Activated T-cell treated with anti-CD3 and anti-CD28 coated beads, Interleukin-2, amount 50 U/mL, for 48 hours (primary cell): Measurements from ENCODE around the gene STK11.

ENCODE experiments used
- DNase-seq, 2 experiments: peaks; one replicate each; pipeline ENCODE4 v3.0.0-alpha.2; 2020

STK11 gene

GRCh38 chr19:1211494-1212234 is 6.1 kb downstream of the STK11 start:
- no peak for DNase-seq

GRCh38 chr19:1213391-1214286 is 8.1 kb downstream of the STK11 start:
- peak; percentile 67 to 69 for DNase-seq

DNA sequence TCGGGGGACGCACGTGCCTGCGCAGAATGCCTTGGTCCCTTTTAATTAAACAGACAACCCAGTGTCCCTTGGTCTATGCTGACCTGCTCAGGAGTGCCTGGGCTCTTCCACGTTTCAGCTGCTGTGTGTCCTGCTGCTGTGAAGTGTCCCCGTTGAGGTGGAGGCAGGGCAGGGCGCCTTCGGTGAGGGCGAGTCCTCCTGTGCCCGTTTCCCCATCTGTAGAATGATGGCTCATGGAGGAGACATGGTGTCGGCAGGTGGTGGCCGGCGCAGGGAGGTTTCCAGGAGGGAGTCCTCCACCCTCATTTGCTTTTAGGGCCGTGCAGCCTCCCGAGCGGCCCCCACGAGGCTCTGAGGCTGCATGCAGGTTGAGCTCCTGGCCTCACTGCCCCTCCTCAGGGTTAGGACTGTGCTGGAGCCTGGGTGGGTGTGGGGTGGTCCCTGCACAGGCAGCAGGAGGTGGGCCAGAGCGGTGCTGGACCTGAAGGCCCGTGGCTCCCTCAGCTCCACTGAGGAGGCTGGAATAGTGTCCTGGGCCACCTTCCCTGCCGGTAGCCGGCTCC is 8.8 kb downstream of the STK11 start:
- DNase-seq, result no peak

- DNase-seq, result no peak
Measured at GRCh38 chr19:1214862-1215731, 9.5 kb downstream of the STK11 start.

DNA sequence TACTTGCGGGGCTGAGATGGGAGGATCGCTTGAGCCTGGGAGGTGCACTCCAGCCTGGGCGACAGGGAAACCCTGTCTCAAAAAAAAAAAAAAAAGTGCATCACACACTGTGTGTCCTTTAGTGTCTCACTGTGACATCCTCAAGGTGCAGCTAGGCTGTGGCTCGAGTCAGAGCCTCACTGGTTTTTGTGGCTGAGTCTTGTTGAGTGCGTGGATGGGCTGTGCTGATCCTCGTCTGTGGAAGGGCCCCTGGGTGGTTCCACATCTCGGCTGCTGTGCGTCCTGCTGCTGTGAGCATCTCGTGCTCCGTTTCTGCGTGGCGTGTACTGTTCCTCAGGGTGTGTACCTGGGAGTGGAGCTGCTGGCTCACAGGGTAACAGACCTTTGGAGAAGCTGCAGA is 11.2 kb downstream of the STK11 start:
- DNase-seq, result no peak

GRCh38 chr19:1217366-1217765 is 11.8 kb downstream of the STK11 start:
- no peak for DNase-seq

DNA sequence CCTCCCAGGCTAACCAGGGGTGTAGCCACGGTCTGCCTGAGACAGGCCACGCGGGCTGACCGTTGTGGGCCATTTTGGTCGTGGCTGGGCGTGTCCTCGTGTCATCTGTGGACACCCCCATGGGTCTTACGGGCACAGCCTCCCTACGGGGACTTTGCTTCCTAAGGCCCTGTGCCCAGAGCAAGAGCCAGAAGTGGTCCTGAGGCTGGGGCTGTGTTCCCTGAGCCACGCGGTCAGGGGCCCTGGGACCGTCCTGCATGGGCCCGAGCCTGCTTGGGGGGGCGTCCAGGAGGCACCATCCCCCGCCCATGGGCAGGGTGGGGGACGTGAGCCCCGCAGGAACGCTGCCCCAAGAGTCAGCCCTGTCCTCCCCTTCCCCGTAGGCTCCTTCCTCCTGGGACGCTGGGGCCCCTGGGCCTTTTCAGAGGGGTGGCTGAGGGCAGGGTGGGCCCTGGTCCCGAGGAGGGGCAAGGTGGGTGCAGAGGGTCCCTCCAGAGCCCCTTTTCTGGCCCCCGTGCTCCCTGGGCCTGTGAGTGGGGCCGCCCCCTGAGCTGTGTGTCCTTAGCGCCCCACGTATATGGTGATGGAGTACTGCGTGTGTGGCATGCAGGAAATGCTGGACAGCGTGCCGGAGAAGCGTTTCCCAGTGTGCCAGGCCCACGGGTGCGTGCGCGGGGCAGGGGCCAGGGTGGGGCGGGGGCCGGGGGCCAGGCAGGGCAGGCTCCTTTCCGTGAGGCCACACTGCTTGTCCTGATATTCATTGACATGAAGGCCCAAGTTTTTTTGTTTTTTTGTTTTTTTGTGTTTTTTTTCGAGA is 13.4 kb downstream of the STK11 start:
- no peak for DNase-seq

DNA sequence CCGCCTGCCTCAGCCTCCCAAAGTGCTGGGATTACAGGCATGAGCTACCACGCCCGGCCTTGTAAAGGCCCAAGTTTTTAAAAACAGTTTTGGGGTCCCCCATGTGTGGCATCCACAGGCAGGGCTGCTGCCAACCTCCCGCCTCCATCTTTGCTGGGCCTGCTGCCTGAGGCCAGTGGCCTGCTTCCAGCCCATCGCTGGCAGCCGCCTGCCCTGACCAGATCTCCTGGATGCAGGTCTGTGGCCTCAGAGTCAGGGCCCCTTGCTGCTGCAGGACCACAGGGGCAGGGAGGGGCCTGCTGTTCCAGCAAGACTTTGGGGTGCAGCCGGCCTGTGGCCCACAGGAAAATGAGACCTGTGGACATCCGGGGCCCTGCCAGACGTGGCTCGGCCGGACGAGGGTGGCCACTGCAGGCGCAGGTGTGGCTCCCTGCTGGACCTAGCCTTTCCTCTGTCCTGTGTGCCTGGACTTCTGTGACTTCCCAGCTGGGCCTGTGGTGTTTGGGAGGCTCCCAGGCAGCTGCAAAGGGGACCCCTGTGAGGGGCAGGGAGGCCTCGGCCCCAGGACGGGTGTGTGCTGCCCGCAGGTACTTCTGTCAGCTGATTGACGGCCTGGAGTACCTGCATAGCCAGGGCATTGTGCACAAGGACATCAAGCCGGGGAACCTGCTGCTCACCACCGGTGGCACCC is 14.4 kb downstream of the STK11 start:
- no peak for DNase-seq

DNA sequence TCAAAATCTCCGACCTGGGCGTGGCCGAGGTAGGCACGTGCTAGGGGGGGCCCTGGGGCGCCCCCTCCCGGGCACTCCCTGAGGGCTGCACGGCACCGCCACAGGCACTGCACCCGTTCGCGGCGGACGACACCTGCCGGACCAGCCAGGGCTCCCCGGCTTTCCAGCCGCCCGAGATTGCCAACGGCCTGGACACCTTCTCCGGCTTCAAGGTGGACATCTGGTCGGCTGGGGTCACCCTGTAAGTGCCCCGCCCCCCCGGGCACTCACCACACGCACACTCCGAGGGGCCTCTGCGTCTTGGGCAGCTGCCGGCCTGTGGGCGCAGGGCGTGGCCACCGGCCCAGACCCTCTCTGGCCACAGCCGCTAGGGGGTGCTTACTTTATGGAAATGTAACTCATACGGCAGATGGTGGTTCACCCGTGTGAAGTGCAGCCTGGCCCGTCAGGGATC is 14.9 kb downstream of the STK11 start:
- no peak for DNase-seq

DNA sequence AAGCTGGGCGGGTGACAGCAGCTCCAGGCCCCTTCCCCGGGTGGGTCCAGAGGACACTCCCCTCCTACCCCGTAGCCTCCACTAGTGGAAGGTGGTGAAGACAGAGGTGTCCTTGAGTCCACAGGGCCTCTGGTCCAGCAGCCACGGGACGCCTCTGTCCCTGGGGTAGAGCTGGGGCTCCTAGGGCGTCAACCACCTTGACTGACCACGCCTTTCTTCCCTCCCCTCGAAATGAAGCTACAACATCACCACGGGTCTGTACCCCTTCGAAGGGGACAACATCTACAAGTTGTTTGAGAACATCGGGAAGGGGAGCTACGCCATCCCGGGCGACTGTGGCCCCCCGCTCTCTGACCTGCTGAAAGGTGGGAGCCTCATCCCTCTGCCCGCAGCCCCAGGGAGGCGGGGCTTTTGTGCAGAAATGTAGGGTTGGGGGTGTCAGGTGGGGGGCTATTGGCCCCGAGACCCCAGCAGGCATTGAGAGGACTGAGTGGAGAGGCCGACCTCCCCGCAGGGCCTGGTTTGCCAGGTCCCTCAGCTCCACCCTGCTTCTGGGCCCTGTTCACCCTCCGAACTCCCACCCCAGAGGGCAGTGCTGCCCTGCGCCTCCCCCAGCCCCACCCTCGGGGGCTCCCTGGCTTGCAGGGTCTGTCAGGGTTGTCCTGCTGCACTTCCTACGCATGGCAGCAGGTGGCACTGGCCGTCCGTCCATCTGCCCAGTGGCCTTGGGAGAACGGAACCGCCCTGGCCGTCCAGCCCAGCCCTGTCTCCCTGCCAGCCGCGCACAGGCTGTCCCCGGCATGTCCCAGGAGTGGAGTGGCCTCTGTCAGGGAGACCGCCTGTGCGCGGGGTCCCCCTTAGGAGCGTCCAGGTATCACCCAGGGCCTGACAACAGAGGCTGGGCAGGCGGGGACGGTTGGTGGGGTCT is 15.7 kb downstream of the STK11 start:
- DNase-seq, result no peak

DNA sequence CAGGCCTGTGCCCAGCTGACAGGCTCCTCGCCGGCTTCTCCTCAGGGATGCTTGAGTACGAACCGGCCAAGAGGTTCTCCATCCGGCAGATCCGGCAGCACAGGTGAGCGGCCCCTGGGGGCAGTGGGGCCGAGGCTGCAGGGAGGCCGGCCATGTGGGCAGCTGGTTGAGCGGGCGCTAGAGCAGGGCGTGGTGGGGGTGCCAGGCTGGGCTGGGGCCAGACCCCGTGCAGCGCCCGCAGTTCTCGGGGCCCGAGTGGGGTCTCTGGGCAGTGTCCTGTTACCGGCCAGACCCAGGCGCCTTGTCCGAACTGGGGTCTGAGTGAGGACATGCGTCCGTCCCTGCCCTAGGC is 16.3 kb downstream of the STK11 start:
- no peak for DNase-seq

GRCh38 chr19:1222394-1222793 is 16.8 kb downstream of the STK11 start:
- no peak for DNase-seq

GRCh38 chr19:1223018-1223855 is 17.7 kb downstream of the STK11 start:
- DNase-seq, result peak in 1 of 2 experiments; percentile 61

DNA sequence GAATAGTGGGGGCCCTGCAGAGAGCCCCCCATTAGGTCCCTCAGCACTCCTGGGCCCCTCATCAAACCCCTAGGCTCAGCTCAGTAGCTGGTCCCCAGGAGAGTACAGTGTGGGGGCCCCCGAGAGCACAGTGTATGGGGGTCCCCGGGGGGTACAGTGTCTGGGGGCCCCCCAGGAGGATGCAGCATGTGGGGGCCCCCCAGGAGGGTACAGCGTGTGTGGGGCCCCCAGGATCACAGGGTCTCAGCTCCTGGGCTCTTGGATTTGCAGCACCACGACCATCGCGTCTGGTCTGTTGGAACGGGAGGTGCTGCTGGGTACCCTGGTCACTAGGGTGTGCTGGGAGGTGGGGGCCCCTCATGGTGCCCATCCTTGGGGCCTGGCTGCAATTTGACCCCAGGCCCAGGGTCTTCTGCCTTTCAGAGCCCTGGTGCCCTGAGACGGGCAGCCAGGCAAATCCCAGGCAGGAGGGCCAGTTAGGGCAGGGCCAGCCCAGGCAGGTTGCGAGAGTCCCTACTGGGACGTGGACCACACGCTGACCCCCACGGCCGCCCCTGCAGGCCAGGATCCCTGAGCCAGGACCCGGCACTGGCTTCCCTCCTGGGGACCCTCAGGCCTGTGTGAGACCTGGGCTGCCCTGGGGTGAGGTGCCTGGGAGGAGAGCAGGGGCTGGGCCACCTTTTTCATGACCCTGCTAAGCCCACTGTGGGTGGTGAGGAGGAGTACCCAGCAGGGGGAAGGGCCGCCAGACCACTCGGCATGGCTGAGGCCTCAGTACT is 18.7 kb downstream of the STK11 start:
- no peak for DNase-seq

GRCh38 chr19:1224847-1225246 is 19.3 kb downstream of the STK11 start:
- DNase-seq, result no peak

- DNase-seq, result no peak
Measured at GRCh38 chr19:1225440-1226226, 20.1 kb downstream of the STK11 start.

GRCh38 chr19:1226227-1226518 is 20.6 kb downstream of the STK11 start:
- no peak for DNase-seq
